ENCODE measurements around the gene CFAP54. TPM values are rescaled to one million over a fixed set of nuclear protein-coding genes. Genes with fewer than 3 reads are reported as not detected.
A peak's percentile ranks its signal among the peaks of the same experiment; 100 is the strongest.

Gene CFAP54
- total RNA-seq, 1 donor from 2014 or later, result 13.1 TPM

DNA sequence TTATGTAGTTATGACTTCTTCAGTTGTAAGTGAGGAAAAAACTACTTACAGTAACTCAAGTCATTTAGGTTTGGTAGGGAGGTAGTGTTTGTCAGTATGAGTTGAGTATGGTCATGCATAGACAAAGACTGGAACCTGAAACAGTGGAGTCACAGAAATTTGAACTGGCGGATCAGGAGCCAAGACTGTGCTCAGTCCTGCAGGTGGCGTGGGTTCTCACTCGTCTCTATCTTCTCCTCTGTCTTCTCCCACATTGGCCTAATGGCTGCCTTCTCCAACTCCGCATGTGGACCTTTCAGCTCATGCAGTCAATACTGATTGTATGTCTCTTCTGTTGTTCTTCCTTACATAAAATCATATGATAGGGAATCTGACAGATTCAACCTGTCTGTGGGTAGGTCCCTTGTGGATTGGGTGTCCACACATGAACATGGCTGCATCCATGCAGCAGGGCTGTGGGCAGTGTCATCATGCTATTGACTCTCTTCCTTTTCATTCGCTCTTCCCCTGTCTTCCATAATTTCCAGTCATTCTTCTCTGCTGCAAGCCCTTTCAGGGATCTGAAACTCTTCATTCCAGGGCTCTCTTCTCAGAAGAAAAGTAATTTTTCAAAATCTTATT, 338.9 kb downstream of the CFAP54 start:
- no peak for DNase-seq

DNA sequence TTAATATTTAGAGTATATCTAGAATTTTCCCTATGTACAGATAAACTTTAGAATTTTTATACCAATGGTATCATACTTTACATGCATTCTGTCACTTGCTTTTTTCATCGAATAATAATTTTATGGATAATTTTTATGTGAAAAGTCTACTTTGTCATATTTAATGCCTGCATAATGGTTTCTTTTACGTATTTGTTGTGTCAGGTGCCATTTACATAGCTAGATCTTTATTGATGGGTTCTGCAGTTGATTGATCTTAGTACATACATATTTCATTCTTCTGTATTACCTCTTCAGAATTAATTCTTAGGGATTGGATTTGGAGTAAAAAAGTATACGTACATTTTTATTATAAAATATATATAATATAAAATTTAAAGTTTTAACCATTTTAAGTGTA, 340.0 kb downstream of the CFAP54 start:
- no peak for DNase-seq

DNA sequence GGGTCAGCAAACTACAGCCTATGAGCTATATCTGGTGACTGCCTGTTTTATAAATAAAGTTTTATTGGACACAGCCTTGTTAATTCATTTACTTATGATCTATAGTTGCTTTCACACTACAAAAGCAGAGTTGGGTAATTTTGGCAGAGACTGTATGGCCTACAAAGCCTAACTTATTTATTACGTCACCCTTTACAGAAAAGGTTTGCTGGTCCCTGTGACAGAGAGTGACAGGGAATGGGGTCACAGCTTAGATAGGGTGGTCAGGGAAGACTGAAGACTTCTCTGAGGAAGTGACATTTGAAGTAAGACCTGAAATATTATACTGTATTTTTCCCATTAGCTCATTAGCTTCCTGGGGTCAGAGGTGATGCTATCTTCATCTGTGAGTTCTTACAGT, 342.0 kb downstream of the CFAP54 start:
- no peak for DNase-seq

DNA sequence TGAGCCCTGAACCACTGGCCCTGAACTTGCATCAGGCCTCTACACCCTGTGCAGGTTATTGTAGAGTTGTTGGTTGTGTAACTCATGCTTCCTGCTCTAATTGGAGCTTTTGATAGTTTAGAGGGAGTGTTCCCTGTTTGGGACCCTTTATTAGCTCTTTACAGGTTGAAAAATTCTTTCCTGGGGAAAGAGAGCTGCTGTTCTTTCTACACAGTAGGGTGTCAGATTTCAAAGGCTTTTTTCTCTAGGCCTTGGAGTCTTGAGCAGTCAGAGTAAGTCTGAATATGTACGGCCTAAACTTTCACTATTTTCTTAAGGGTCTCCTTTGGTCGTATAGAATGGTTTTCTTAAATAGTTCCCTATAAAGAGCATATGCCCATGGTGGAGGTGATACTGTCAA, 356.9 kb downstream of the CFAP54 start:
- no peak for DNase-seq

DNA sequence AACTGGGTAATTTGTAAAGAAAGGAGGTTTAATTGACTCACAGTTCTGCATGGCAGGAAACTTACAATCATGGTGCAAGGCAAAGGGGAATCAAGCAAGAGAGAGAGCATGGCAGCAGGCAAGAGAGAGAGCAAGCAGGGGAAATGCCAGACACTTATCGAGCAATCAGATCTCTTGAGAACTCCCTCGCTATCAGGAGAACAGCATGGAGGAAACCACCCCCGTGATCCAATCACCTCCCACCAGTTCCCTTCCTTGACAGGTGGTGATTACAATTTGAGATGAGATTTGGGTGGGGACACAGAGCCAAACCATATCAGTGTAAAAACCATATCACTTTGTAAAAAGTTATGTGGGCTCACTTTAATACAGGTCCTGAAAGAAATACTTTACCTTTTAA, 361.3 kb downstream of the CFAP54 start:
- DNase-seq, result no peak

DNA sequence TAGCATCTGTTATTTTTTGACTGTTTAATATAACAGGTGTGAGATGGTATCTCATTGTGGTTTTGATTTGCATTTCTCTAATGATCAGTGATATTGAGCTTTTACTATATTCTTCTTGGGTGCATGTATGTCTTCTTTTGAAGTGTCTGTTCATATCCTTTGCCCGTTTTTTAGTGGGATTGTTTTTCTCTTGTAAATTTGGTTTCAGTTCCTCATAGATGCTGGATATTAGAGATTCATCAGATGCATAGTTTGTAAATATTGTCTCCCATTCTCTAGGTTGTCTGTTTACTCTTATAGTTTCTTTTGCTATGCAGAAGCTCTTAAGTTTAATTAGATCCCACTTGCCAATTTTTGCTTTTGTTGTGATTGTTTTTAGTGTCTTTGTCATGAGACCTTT, 368.8 kb downstream of the CFAP54 start:
- no peak for DNase-seq

DNA sequence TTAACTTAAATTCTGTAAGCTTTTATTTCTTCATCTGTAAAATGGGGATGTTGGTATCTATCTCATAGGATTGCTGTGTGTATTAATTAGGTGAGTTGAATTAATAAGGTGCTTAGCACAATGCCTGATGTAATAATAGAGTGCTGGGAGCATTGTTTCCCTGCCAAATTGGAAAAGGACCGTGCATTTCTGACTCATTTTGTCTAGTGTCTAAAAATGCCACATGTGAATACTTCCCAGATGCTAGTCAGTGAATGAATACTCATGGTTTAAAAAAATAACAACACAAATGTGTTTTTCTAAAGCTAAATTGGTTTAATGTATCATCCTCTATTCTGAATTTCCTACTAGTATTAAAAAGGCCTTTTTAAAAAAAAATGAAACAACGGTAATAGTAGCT, 372.3 kb downstream of the CFAP54 start:
- DNase-seq, result no peak

DNA sequence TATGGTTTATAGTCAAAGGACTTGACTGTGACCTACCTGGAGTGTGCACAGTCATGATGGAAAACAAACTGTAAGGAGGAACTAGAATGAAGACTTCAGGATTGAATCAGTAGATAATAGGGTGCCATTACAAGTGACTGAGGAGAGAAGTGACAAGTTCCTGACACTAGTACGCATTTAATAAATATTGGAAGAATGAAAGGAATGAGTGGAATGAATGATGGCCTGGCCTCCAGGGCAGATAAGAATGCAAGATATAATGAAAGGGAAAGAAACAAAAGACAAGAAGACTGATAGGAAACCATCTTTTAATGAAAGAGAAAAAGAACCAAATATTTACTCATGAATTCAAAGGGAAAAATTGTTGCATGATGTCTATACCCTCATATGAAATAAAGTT, 372.9 kb downstream of the CFAP54 start:
- DNase-seq, result no peak

DNA sequence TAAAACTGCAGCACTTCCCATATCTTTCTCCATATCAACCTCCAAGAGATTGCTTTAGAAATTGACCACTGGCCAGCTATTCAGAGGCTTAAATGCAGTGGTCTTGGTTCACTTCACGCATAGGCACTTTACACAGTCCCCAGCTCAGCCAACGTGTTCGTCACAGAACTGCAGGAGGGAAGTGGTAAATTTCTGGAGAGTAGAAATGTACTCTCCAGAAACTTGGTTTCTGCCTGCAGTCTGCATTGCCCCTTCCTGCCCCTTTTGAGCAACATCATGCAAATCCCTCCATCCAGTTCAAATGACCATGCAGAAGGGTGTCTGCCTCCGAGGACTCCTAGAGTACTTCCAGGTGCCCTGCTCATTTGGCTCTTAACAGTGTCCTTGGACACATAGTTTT, 375.0 kb downstream of the CFAP54 start:
- no peak for DNase-seq

DNA sequence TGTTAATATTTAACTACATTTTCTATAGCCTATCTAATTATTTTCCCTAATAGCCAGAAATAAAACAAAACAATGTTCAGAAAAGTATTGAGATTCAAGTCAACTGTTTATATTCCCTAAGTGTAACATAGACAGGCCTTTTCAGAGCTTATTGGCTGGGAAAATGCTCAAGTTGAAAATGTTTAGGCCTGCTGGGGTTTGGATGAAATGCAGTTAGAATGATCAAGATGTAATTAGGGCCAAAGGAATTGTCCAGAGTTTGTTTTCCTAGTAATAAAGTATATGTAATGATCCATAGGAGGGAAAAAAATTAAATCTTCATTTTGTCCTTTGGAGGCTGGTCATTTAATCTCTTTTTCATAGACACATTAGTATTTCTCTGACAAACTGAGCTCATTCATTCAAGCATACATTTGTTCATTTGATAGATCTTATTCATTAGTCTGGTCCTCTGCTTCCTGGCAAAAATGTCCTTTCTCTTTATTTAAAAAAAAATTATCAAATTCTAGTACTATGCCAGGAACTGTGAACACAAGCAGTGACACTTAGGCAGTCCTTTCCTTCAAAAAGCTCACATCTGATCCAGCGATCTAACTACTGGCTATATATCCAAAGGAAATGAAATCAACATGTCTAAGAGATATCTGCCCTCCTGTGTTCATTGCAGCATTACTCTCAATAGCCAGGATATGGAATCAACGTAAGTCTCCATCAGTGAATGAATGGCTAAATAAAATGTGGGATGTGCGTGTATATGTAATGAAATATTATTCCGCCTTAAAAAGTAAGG, 377.6 kb downstream of the CFAP54 start:
- no peak for DNase-seq

DNA sequence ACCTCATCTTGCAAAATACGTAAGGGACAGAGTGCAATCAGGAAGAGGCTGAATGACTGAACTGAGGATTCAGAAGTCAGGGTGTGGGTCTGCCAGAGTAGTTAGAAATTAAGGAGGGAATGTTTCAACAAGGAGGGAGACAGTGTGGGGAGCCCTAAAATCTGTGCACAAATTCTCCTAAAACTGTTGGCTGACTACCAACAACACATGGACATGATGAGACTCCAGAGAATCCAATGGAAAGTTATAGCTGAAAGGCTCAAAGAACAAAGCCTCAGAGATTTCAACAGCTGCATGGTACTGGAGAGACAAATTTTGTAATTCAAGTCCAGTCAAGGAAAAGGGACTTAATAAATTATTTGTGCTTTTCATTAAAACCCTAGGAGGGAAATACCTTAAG, 381.6 kb downstream of the CFAP54 start:
- DNase-seq, result no peak

DNA sequence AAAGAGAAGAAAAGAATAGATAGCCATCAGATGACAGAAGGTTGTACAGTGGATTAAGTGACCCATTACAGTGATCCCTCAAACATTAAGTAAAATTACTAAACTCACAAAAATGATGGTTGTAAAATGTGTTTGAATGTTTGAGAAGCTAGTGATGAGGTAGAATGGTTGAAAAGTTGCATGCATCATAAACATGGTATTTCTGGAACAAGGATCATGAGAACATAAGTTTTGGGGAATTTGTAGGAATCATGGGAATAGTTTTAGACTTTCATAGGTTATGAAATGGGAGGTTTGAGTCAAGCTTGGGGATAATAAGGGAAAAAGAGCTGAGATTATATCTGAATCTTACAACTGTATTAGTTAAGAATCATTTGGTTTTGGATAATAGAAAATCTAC, 383.6 kb downstream of the CFAP54 start:
- DNase-seq, result no peak

DNA sequence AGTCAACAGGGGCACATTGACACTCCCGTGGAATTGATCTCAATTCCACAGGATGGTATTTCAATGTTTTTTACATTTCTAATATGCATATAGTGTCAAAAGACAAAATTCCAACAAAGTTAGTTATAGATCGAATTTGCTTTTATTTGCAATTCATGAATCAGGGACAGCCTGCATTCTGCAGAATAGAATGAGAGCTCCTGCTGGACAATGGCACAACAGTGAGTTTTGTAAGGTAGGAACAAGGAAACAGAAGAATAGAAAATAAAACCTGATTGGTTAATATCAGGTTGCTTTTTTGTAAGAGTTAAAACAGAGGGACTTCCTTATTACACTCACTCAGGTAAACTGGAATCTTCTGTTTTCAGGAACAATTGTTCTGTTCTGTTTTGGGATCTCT, 384.8 kb downstream of the CFAP54 start:
- DNase-seq, result no peak

DNA sequence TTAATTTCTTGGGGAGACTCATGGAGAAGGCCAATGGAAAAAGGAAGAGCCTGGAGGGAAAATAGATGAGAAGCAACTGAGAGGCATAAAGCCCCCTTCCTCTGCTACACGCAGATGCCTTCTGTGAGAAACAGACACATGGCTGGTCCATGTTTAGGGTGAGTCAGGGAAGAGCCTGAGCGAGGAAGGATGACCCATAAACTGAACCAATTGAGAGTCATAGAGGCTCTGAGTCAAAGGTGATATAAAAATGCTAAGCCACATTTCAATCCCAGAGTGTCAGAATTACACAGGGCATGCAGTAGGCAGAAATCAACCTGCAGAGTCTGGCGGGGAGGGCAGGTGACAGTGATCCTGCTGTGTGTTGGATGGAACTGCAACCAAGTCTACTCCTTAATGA, 387.6 kb downstream of the CFAP54 start:
- no peak for DNase-seq

DNA sequence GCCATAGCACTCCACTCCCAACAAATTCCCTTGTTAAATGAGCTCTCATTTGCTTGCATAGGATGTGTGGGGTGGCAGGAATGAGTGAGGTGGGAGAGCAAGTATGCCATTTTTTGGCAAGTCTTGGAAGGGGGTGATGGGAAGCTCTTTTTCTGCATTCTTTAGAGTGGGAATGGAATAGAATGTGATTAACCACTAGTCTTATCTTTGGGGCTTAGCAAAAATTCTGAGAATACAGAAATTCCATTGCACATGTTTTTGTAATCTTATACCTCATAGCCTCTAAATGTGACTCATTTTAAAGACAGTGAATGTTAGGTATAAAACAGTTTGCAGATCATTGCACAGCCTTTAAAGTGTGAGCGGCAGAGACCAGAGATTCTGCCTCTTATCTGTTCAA, 389.3 kb downstream of the CFAP54 start:
- no peak for DNase-seq

DNA sequence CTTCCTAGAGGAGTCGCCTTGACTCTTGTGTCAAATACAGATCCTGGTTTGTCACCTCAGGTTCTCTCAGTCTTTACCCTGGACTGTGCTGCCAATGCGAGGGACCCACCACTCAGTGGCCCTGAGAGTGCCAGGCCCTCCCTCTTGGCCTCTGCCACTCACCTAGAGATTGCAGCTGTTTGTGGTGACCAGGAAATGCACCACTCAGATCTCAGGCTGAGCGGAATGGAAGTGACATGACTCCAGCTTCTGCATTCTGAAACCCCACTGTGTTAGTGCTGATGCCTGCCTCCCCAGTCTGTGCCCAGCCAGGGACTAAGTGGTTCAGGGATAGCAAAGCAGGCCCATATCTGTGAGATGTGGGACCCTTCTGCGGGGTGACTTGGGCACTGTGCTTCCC, 389.9 kb downstream of the CFAP54 start:
- no peak for DNase-seq

DNA sequence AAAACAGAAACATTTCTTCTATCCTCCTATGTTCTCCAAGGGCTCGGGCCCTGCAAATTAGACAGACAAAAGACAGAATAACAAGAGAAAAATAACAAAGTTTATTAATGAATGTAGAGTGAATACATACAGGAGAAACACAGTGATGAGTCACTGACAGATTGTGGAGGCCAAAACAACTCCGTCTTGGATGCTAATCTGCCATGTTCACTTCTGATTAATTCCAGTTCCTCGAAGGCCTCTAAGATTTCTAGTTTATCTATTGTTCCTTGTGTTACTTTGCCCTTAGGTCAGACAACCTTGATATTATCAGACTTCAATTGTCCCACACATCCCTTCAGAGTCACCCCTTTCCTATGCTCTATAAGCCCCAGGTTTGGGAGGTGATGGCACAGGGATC, 390.8 kb downstream of the CFAP54 start:
- DNase-seq, result no peak

DNA sequence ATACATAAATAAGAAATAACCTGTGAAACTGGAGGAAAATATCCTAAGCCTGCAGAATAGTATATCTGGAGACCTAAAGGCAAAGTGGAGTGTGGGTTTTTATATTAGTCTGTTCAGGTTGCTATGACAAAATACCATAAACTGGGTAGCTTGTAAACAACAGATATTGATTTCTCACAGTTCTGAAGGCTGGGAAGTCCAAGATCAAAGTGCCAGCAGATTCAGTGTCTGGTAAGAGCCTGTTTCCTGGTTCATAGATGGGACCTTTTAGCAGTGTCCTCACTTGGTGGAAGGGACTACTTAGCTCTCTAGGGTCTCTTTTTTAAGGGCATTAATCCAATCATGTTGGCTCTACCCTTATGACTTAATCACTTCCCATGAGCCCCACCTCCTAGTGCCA, 392.2 kb downstream of the CFAP54 start:
- DNase-seq, result no peak

DNA sequence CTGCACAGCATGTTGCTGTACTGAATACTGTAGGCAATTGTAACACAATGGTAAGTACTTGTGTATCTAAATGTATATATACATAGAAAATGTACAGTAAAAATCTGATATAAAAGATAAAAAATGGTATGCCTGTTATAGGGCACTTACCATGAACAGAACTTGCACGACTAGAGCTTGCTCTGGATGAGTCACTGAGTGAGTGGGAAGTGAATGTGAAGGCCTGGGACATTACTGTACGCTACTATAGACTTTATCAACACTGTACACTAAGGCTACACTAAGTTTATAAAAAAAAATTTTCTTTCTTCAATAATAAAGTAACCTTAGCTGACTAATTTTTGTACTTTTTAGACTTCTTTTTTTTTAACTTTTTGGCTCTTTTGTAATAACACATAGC, 393.5 kb downstream of the CFAP54 start:
- peak; percentile 44 for DNase-seq

DNA sequence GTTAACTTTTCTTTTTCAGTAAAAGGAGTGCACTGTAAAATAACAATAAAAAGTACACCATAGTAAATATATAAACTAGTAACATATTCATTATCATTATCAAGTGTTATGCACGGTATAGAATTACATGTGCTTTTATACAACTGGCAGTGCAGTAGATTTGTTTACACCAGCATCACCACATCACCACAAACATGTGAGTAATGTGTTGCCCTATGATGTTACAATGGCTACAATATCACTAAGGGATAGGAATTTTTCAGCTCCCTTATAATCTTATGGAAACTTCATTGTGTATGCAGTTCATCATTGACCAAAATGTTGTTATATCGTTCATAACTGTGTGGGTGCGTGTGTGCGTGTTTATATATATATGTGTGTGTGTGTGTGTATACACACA, 394.2 kb downstream of the CFAP54 start:
- DNase-seq, result no peak

DNA sequence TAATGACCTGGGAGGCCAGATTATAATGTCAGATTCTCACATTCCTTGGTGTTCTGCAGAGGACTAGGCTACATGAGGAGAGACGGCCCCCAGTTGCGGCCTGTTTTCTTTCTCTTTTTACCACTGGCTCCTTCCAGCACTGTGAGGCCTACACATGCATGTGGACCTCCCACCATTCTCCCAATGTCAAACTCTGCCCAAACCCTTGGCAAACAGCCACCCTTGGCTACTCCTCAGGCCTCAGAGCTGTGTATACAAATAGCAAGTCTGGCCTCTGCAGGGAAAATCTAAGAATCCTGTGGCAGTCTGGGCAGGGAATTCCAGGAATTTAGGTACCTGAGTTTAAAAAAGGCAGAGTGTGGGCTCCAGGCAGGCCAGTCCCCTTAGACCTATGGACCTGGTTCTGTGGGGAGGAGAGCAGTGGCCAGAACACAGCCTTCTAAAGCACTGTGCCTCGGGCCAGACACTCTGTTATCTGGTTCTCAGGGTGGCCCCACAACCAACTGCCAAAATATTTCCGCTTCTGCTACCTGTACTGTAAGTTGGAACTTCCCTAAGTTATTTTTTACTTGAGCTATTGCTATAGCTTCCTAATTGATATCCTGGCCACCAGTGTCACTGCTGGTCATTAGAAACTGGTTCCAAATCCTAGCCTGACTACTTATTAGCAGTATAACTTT, 397.8 kb downstream of the CFAP54 start:
- peak; percentile 13 for DNase-seq

DNA sequence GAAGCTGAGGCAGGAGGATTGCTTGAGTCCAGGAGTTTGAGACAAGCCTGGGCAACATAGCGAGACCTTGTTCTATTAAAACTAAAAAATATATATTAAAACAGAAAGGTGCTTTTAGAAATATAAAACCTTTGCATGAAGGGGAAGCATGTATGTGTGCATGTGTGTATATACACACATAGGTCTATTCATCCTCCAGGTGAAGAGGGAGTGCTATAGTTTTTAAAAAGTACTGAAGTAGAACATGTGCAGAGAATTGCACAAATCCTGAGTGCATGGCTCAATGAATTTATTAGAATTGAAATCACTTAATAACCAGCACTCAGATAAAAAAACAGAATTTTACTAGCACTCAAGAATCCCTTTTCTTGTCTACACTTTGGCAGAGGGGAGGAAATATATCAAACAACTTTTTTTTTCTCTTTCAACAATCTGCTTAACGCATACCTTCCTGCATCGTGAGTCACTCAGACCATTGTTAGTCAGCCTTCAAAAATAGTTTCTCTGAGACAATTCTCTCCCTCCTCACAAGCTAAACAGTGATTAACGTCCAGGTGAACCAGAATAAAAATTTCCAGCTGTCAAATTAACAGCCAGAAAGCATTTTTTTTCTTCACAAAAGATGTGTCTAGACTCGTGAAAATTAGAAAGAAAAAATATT, 400.0 kb downstream of the CFAP54 start:
- DNase-seq, result peak; percentile 83

DNA sequence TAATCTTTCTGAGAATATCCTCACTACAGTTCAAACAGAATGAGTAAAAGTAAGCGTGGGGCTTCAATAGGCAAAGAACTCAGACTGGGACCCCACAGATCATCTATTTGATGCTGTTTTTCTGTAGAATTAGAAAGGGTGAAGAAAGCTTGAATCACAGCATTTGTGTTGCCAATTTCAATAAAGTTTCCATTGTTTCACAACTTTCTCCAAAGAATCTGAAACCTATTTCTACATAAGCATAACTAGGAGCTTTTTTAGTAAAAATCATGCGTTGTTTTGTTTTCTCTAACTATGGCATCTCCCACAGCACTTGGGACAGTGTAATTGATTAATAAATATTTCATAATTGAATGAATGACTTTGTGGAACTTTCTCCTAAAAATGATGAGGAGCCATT, 401.0 kb downstream of the CFAP54 start:
- DNase-seq, result no peak

DNA sequence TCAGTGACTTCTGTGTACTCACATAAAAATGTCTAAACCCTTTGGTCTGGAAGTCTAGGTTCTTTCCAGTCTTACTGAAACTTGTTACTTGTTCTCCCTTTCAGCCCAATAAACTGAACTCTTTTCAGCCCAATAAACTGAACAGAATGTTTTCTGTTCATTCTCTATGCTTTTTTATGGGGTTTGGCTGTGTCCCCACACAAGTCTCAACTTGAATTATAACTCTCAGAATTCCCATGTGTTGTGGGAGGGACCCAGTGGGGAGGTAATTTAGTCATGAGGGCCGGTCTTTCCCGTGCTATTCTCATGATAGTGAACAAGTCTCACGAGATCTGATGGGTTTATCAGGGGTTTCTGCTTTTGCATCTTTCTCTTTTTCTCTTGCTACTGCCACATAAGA, 402.7 kb downstream of the CFAP54 start:
- no peak for DNase-seq

Measured in dermis blood vessel endothelial cell (primary cell).